GM23338 (cell line): ENCODE data around the gene RGS7.

Experiments used
- CTCF ChIP-seq, 2 experiments: fragments of 200-600 bp in 1 of 2; sonication (generic) in 1 of 2; conservative IDR thresholded peaks; 2 replicates each; pipeline versions ENCODE4 v1.5.1 to v1.6.1; 2016 to 2017; ENCODE audit warnings: antibody characterized with exemption in 2 of 2, low read depth in 2 of 2, mild to moderate bottlenecking in 2 of 2, moderate library complexity in 1 of 2
- EZH2phosphoT487 ChIP-seq: fragments of 200-600 bp; sonication (generic); IDR thresholded peaks from one replicate; pipeline ENCODE4 v1.8.1; 2018; ENCODE audit warnings: antibody characterized with exemption; ENCODE audit not compliant: unreplicated experiment

- 0 out of 4 replicates have a peak, but pooled peaks of 1 of the 2 experiments have one; percentile 18 for TF ChIP-seq CTCF (conservative IDR thresholded peaks at IDR 0.05; ENCODE audit: low read depth in 2 of 2)
- no peak for TF ChIP-seq EZH2phosphoT487
Observed at GRCh38 chr1:240854367-240854766, 502.6 kb downstream of the RGS7 start.
